Upper lobe of right lung (tissue), 1 donor: ENCODE data around the gene TCFL5. TPM values are rescaled to one million over a fixed set of nuclear protein-coding genes. Genes with fewer than 3 reads are reported as not detected.

Experiments used
- ATAC-seq: fragments of 200-7000 bp; cut with Tn5 transposase; one replicate; pipeline ENCODE4 v1.9.1; 2020; ENCODE audit warnings: mild to moderate bottlenecking, moderate library complexity
- DNase-seq: peaks from one replicate; pipeline ENCODE4 v3.0.0-alpha.2; 2020
- H3K27ac ChIP-seq: fragments of 200-600 bp; one replicate; pipeline ENCODE4 v1.8.0; 2022
- H3K27me3 ChIP-seq: fragments of 200-600 bp; one replicate; pipeline ENCODE4 v1.8.0; 2022; ENCODE audit warnings: mild to moderate bottlenecking
- H3K36me3 ChIP-seq: fragments of 200-600 bp; one replicate; pipeline ENCODE4 v1.8.0; 2022
- H3K4me1 ChIP-seq: fragments of 200-600 bp; one replicate; pipeline ENCODE4 v1.8.0; 2022
- H3K4me3 ChIP-seq: fragments of 200-600 bp; one replicate; pipeline ENCODE4 v1.8.0; 2022; ENCODE audit warnings: mild to moderate bottlenecking
- H3K9me3 ChIP-seq: fragments of 200-600 bp; one replicate; pipeline ENCODE4 v1.8.0; 2022
- CTCF ChIP-seq: fragments of 200-600 bp; IDR thresholded peaks from one replicate; pipeline ENCODE4 v1.8.0; 2022; ENCODE audit warnings: antibody characterized with exemption
- intact Hi-C: fragments of 100-400 bp; cut with DNase I; formaldehyde crosslinking; loops from one replicate; pipeline ENCODE4 v1.11.0; 2022
- total RNA-seq: library from RNA; stranded (reverse); fragmentation: NEBNext Ultra II Directional; extraction: Animal tissue kit (Norgen Biotek cat#: 25700); gene quantifications from one replicate; pipeline ENCODE4 v1.2.1, GENCODE V29; 2021
- donor health status: DM: no; HTN: yes; CAD: no; lungs with severe emphysema.

The TCFL5 gene
- total RNA-seq, 1 donor from 2014 or later: 7.8 TPM

- TF ChIP-seq CTCF: no peak
- H3K4me3 ChIP-seq: no peak overlapping the region
- no peaks in the 10 kb centered on the region for H3K9me3 ChIP-seq
- no peak overlapping the region for H3K27ac ChIP-seq
- peaks cover 26% of the 10 kb centered on the region for H3K4me1 ChIP-seq
- intact Hi-C loops: no loop called here
- DNase-seq (no peak), ATAC-seq (no peak)
- H3K27me3 ChIP-seq: peaks cover 24% of the 10 kb centered on the region
- peaks cover 59% of the 10 kb centered on the region for H3K36me3 ChIP-seq
These were observed 49.9 kb downstream of the TCFL5 start for GRCh38 chr20:62811720-62812119.

GRCh38 chr20:62811320-62811719 lies 50.3 kb downstream of the TCFL5 start:
- Histone ChIP-seq H3K9me3 (no peaks in the 10 kb centered on the region), H3K27me3 (peaks cover 20% of the 10 kb centered on the region), H3K27ac (no peak overlapping the region), H3K36me3 (peaks cover 59% of the 10 kb centered on the region), H3K4me1 (peaks cover 27% of the 10 kb centered on the region), H3K4me3 (no peak overlapping the region)
- no peak for TF ChIP-seq CTCF
- DNase-seq (no peak), ATAC-seq (no peak)
- intact Hi-C loops: no loop called here

GRCh38 chr20:62809530-62810428 lies 51.8 kb downstream of the TCFL5 start:
- no peak for ATAC-seq
- DNase-seq: no peak
- H3K27ac ChIP-seq: no peak overlapping the region
- H3K36me3 ChIP-seq: peaks cover 59% of the 10 kb centered on the region
- no peak for TF ChIP-seq CTCF
- intact Hi-C loops: loop anchor here (10.0 kb wide), 1 partner anchor 135 kb away; no protein-coding TSS in a partner anchor
- peaks cover 5% of the 10 kb centered on the region for H3K27me3 ChIP-seq
- H3K4me3 ChIP-seq: no peak overlapping the region
- peaks cover 23% of the 10 kb centered on the region for H3K4me1 ChIP-seq
- no peaks in the 10 kb centered on the region for H3K9me3 ChIP-seq

- intact Hi-C loops: loop anchor here (10.0 kb wide), 1 partner anchor 134 kb away; no protein-coding TSS in a partner anchor
- Histone ChIP-seq H3K27me3 (no peaks in the 10 kb centered on the region), H3K27ac (no peak overlapping the region), H3K4me3 (no peak overlapping the region), H3K36me3 (peaks cover 59% of the 10 kb centered on the region), H3K4me1 (peaks cover 23% of the 10 kb centered on the region), H3K9me3 (no peaks in the 10 kb centered on the region)
- peak; percentile 60 for ATAC-seq
- peak; percentile 95 for TF ChIP-seq CTCF
- peak; percentile 84 for DNase-seq
These were observed 53.3 kb downstream of the TCFL5 start for GRCh38 chr20:62808211-62808865.

- intact Hi-C loops: loop anchor here (10.0 kb wide), 1 partner anchor 133 kb away; no protein-coding TSS in a partner anchor
- Histone ChIP-seq H3K9me3 (no peaks in the 10 kb centered on the region), H3K36me3 (peaks cover 56% of the 10 kb centered on the region), H3K4me1 (peaks cover 23% of the 10 kb centered on the region), H3K4me3 (no peak overlapping the region), H3K27ac (no peak overlapping the region), H3K27me3 (no peaks in the 10 kb centered on the region)
- ATAC-seq: no peak
- DNase-seq: no peak
- TF ChIP-seq CTCF: no peak
These were observed 54.0 kb downstream of the TCFL5 start for GRCh38 chr20:62807444-62808210.
